Erythroblast (primary cell): ENCODE data around the gene TPI1.
"Not testable (repeated sequence)": the region's sequence is repeated elsewhere in the genome, so short reads cannot be mapped to it uniquely, and the experiment has no call there.

Experiments used
- DNase-seq, 2 experiments: peaks; one replicate each; lab custom pipeline; 2025; lab: John Stamatoyannopoulos, UW
- GATA1 ChIP-seq: IDR thresholded peaks from 2 replicates; pipeline ENCODE4 v1.6.1; 2011; ENCODE audit warnings: low read depth, mild to moderate bottlenecking, control low read depth, low read length, moderate library complexity
- POLR2A ChIP-seq: IDR thresholded peaks from 2 replicates; pipeline ENCODE4 v1.6.1; 2011; ENCODE audit warnings: mild to moderate bottlenecking, low read length

TPI1 gene

DNA sequence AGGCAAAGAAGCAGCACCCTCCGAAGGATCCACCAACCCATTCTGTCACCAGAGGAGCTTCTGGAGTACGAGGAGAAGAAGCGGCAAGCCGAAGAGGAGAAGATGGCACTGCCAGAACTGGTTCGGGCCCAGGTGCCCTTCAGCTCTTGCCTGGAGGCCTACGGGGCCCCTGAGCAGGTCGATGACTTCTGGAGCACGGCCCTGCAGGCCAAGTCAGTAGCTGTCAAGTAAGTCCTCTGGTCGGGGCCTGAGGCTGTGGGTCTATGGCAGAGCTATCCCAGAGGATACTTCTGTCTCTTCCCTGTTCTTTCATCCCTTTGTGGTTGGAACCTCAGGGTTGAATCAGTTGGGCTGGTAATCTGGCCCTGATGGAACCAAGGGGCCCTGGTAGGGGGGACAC is 5.9 kb upstream of the TPI1 start:
- TF ChIP-seq POLR2A (no peak), GATA1 (no peak)
- no peak for DNase-seq

DNA sequence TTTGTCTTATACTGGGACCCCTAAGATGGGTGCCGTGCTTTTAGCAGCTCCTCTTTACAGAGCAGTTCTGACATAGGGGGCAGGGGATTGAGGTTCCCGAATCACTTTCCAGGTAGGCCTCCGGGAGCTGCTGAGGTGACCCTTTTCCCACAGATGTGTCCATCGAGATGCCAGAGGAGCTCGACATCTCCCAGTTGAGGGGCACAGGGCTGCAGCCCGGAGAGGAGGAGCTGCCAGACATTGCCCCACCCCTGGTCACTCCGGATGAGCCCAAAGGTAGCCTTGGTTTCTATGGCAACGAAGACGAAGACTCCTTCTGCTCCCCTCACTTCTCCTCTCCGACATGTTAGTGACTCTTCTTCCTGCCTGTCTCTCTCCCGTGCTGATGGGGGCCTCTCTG is 4.3 kb upstream of the TPI1 start:
- no peak for DNase-seq

DNA sequence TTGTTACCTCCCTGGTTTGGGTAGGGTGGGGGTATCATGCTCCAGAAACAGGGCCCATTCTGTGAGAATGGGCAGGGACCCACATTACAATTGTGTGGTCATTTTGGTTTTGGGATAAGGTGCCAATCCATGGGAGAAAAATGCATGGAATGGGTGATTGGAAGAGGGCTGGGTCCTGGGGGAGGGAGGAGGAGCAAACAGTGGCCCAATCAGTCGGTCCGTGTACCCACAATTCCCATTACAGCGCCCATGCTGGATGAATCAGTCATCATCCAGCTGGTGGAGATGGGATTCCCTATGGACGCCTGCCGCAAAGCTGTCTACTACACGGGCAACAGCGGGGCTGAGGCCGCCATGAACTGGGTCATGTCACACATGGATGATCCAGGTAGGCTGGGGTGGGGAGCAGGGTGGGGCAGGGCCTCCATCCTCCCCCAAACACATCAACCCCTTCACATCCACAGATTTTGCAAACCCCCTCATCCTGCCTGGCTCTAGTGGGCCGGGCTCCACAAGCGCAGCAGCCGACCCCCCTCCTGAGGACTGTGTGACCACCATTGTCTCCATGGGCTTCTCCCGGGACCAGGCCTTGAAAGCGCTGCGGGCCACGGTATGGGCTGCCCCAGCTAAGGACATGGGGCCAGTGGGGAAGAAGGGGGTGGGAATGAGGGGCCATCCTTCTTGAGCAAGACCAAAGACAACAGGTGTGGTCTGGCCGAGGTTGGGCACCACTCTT is 3.6 kb upstream of the TPI1 start:
- TF ChIP-seq GATA1: no peak
- no peak for TF ChIP-seq POLR2A

More for the DNA sequence above, 4.3 kb upstream of the TPI1 start:
- TF ChIP-seq POLR2A (no peak), GATA1 (no peak)

DNA sequence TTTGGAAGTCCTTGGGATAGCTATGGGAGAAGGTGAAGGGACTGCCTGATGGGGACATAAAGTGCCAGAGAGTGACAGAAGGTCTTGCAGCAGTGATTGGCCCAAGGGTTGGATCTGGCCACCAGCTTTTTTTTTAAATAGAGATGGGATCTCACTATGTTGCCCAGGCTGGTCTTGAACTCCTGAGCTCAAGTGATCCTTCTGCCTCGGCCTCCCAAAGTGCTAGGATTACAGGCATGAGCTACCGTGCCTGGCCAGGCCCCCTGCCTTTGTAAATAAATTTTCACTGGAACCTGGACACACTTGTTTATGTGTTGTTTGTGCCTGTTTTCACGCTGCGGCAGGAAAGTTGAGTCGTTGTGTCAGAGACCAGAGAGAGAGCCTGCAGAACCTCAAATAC is 2.0 kb upstream of the TPI1 start:
- DNase-seq: not testable (repeated sequence)

More for the DNA sequence above, 3.6 kb upstream of the TPI1 start:
- no peak for DNase-seq

DNA sequence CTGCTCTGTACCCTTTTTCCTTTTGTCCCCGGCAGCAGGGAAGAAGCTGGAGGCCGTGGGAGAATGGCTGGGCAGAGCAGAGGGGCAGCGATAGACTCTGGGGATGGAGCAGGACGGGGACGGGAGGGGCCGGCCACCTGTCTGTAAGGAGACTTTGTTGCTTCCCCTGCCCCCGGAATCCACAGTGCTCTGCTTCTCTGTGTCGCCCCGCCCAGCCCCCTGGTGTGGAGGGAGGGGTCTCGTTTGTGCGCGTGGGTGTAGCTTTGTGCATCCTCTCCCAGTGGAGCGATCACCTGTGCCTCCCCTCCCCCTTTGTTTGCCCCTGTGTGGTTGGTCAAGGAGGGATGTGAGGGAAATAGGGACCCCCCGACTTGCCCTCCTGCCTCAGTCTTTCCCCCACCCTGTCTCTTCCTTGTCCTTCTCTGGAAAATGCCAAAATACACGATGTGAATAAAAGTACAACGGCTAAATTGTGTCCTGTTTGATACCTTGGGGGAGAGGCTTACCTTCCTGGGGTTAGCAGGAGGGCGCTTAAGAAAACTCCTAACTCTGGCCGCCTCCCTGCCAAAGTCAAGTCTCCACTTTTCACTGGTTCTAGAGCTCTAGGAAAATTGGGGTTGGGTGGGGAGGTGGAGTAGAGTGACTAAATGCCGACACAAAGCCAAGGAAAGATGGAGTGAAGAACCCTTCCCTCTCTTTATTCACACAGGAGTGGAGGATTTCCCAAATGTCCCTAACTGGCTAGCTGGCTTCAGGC is 990 bp upstream of the TPI1 start:
- DNase-seq: no peak
- TF ChIP-seq GATA1 (no peak), POLR2A (no peak)

DNA sequence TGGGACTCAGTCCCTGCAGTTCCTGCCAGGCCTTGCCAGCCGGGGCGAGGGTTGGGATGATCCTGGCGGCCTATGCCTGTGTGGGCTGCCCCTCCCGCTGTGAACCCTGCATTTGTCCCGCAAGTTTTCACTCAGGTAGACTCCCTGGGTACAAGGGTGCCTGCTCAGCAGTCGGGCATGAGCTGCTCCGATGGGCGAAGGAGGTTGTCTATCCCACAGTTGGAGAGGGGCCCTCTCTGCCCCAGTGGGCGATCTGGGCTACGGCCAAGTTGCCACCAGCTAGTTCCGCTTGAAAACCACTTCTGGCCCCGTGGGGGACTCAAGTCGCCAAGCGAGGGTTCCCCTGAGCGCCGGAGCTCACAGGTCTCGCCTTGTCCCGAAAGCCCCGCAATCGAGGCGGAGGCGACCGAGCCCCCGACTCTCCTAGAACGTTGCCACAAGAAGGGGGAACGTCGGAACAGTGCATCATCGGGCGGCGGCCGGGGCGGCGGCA is 365 bp upstream of the TPI1 start:
- no peak for TF ChIP-seq GATA1
- TF ChIP-seq POLR2A: no peak
- DNase-seq: no peak

DNA sequence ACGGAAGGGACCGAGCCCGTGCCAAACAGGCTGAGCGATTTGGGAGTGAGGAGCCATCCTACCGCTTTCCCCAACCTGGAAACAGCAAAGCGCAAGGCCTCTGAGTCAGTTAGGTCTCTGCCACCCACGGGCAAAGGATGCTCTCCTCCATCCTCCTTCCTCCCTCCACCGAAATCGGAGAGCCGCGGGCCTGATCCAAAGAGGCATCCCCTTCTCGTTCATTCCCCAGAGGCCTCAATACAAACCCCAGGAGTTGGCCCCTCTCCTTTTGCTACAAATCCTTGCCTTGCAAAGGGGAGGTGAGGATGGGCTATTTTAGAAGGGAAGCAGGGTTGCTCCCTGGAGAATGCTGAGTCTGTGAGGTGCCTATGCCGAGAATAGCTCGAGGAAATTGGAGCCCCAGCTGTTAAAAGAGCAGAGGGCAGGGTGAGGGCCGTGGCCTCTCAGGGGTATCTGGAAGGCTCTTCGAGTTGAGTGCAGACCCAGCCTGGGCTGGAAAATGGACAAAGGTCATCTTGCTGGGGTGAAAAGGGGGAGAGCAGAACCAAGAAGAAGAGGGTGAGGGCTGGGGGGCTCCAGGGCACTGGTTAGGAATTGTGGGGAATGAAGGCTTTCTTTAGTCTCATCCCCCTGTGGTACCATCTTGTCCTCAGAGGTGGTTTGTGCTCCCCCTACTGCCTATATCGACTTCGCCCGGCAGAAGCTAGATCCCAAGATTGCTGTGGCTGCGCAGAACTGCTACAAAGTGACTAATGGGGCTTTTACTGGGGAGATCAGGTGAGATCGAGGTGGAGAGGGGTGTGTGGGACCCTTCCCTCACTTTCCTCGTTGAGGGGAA is 1.1 kb downstream of the TPI1 start:
- no peak for TF ChIP-seq GATA1
- no peak for TF ChIP-seq POLR2A
- DNase-seq: peak; percentile 53 to 64

DNA sequence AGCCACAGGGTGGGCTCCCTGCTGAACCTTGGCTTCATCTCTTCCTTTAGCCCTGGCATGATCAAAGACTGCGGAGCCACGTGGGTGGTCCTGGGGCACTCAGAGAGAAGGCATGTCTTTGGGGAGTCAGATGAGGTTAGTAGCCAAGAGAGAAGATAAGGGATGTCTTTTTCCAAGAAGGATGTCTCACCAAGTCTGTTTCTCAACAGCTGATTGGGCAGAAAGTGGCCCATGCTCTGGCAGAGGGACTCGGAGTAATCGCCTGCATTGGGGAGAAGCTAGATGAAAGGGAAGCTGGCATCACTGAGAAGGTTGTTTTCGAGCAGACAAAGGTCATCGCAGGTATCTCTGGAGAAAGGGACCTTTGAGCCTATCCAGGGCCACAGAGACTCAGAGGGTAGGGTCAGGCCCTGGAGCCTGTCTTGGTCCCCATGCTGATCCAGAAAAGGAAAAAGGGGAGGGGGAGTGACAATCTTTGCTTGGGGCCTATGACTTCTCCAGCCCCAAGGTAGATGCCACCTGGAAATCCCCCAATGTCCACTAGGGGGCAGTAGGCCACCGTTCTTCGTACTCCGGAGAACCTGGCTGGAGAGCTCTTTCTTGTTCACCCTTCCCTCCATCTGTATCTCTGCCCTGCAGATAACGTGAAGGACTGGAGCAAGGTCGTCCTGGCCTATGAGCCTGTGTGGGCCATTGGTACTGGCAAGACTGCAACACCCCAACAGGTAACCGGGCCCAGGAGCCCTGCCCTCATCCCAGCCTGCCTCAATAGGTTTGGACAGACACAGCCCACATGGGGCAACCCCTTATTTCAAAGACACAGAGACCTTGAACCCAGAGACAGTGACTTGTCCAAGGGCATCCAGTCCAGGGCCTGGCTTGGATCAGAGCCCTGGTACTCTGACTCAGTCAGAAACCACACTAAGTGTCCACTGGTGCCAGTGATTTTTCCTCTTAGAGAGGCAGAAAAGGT is 2.0 kb downstream of the TPI1 start:
- TF ChIP-seq GATA1 (no peak), POLR2A (peak; percentile 38)
- DNase-seq: peak; percentile 89 to 94

DNA sequence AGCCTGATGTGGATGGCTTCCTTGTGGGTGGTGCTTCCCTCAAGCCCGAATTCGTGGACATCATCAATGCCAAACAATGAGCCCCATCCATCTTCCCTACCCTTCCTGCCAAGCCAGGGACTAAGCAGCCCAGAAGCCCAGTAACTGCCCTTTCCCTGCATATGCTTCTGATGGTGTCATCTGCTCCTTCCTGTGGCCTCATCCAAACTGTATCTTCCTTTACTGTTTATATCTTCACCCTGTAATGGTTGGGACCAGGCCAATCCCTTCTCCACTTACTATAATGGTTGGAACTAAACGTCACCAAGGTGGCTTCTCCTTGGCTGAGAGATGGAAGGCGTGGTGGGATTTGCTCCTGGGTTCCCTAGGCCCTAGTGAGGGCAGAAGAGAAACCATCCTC is 3.0 kb downstream of the TPI1 start:
- not testable (repeated sequence) for DNase-seq

DNA sequence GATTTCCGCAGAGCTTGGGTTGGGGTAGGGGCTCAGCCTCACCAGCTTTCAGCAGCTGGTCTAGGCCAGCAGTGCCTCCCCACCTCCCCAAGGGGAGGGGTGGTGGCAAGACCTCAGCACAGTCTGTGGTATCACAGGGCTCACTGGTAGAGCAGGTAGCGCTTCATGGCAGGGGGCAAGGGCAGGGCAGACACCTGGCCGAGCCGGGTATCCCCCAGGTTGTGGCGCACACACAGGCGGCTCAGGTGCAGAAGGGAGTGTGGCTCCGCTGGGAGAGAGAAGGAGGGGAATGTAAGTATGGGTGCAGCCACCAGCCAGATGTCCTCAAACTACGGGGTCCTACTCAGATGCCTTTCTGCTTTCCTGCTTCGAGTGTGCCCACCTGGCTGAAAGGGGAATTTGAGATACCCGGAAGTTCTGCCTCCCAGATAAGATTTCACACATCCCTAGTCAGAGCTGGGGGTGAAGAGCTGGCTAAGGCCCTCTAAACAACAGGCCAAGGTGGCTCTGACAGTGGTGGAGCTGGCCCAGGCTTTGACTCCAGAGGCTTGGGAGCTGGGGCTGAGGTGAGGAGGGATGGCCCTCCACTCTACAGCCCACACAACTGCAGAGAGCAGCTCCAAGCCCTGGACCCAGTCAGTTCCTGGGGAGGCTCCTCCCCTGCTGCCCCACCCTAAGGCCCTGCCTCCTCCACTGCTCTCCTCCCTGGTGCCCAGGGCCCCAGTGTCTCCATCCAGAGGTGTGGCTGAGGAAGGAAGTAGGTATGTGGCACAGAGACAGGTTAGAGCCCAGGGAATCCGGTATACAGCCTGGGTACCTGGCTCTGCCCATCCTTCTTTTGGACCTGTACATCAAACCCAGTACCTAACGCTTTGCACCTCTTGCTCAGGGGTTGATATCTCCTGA is 4.0 kb downstream of the TPI1 start:
- TF ChIP-seq POLR2A (peak; percentile 62), GATA1 (no peak)
- peak; percentile 54 for DNase-seq

DNA sequence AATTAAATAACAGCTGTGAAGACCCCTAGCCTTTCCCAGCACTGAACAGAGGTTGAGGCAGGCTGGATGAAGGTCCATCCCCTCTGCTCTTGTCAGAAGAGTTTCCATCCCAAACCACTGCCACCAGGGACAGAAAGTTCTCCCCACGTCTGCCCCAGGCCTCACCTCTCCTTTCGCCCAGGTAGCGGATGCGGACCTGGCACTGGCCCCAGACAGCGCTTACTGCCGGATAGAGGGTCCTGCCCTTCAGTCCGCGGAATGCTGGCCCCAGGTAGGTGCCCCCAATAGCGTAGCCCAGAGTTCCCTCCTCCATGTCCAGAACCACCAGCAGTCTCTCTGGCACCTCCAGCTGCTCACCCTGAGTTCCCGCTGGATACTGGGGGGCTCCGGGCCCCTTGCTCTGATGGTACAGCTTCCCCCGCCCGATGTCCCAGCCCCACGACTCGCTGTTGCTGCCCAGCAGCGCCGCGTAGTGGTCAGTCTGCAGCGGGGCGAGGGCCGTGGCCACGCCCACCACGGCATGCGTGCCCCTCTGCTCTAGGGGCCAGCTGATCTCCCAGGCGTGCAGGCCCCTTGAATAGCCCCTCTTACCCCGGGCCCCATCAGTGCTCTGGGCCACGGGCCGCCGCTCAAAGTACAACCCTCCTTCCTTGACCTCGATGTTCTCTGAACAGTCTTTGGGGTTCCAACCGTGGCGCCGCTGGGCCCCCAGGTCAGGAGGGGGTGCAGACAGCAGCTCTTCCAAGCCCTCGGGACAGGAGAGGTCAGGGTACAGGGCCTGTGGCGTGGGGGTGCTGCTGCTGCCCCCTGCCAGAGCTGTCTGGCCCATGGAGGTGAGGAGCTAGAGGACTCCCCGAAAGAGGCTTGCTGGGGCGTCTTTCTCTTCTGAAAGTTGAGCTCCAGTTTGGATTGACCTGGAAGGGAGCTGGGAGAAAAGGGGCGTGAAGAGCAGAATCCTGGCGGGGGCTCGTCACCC is 5.0 kb downstream of the TPI1 start:
- DNase-seq: peak; percentile 85 to 90
- TF ChIP-seq POLR2A: no peak
- no peak for TF ChIP-seq GATA1
